ENCODE measurements around the gene OR6V1. TPM values are rescaled to one million over a fixed set of nuclear protein-coding genes. Genes with fewer than 3 reads are reported as not detected.

Gene OR6V1
- polyA plus RNA-seq, 1 donor (not counting 4 experiments of a cell fraction or from before 2014, with no cell fraction given) = not detected

DNA sequence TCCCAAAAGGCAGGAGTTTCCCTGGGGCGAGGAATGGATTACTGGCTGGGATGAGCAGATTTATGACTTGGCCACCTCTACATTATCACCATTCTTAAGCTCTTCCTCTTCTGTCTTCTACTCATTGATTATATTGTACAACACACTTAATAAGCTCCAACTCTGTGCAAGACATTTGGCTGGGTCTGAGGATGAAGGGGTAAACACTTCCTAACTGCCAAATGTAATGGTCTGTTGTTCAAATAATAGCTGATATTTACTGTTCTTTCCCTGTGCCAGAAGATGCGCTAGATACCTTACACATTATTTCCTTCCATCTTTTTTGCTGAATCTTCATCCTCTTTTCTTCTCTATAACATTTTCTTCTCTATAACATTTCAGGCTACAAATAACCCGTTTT is 11.6 kb downstream of the OR6V1 start:
- Histone ChIP-seq H3K9me1 (ENCODE audit: control insufficient read depth, extremely low read depth, insufficient read depth, low read length) (no peaks in the 10 kb centered on the region), H3K79me2 (ENCODE audit: control insufficient read depth, insufficient read depth, low read length) (no peaks in the 10 kb centered on the region), H3K27me3 (ENCODE audit: control insufficient read depth, extremely low read depth, insufficient read depth, low read length) (no peaks in the 10 kb centered on the region), H3K9ac (ENCODE audit: control insufficient read depth, extremely low read depth, insufficient read depth, low read length) (no peak overlapping the region), H3K36me3 (ENCODE audit: control insufficient read depth in 2 of 2, extremely low read depth in 1 of 2, insufficient read depth in 2 of 2, low read length in 2 of 2) (no peaks in the 10 kb centered on the region), H3K9me3 (ENCODE audit: control insufficient read depth, low read depth, low read length) (no peaks in the 10 kb centered on the region), H3K4me3 (ENCODE audit: control insufficient read depth in 2 of 3, extremely low read depth in 1 of 3, insufficient read depth in 2 of 3, low read depth in 1 of 3, low read length in 3 of 3) (no peak overlapping the region), H3K4me2 (ENCODE audit: control insufficient read depth, extremely low read depth, insufficient read depth, low read depth, low read length) (no peak overlapping the region), H4K20me1 (ENCODE audit: control insufficient read depth, extremely low read depth, insufficient read depth, low read length) (no peaks in the 10 kb centered on the region), H3K4me1 (ENCODE audit: control insufficient read depth, extremely low read depth, insufficient read depth, low read length) (no peaks in the 10 kb centered on the region), H2AFZ (ENCODE audit: control insufficient read depth, low read length) (no peak overlapping the region), H3K27ac (ENCODE audit: control insufficient read depth, insufficient read depth, low read length) (no peak overlapping the region)
- DNase-seq (ENCODE audit: low read depth, low spot score) = no peak
- FAIRE-seq = no peak
- dilution Hi-C loops (cut with MboI; ENCODE audit: extremely low pct_ligation_motif_present, low sequenced_read_pairs) = no loop called here
- no peak for TF ChIP-seq EZH2 (IDR thresholded peaks at IDR 0.05; ENCODE audit: low read length)
- TF ChIP-seq, protein P1, sequence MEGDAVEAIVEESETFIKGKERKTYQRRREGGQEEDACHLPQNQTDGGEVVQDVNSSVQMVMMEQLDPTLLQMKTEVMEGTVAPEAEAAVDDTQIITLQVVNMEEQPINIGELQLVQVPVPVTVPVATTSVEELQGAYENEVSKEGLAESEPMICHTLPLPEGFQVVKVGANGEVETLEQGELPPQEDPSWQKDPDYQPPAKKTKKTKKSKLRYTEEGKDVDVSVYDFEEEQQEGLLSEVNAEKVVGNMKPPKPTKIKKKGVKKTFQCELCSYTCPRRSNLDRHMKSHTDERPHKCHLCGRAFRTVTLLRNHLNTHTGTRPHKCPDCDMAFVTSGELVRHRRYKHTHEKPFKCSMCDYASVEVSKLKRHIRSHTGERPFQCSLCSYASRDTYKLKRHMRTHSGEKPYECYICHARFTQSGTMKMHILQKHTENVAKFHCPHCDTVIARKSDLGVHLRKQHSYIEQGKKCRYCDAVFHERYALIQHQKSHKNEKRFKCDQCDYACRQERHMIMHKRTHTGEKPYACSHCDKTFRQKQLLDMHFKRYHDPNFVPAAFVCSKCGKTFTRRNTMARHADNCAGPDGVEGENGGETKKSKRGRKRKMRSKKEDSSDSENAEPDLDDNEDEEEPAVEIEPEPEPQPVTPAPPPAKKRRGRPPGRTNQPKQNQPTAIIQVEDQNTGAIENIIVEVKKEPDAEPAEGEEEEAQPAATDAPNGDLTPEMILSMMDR (optimal IDR thresholded peaks at IDR 0.05 in 1 of 3, IDR thresholded peaks at IDR 0.05 in 1 of 3, conservative IDR thresholded peaks at IDR 0.05 in 1 of 3; ENCODE audit: extremely low read depth in 1 of 3, insufficient read depth in 2 of 3, low read length in 3 of 3) = no peak

DNA sequence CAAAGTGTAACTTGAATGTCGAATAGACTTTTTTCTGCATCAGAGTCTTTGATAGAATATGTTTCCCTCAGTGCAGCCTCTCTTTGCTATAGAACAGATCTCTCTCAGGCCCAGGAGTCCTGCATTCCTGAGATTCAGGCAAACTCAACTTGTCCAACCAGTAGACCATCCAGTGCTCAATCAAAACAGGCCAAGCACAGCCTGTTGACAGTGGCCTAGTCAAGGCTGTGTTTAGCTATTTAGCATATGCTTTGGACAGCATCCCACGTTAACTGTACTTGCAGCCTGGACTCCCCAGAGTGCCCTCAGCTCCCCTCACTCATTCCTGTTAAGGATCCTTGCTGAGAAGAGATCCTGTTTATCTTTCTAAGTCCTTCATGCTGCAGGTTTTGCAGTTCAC is 16.3 kb downstream of the OR6V1 start:
- Histone ChIP-seq H3K4me2 (ENCODE audit: control insufficient read depth, extremely low read depth, insufficient read depth, low read depth, low read length) (no peak overlapping the region), H3K27me3 (ENCODE audit: control insufficient read depth, extremely low read depth, insufficient read depth, low read length) (no peaks in the 10 kb centered on the region), H3K79me2 (ENCODE audit: control insufficient read depth, insufficient read depth, low read length) (no peaks in the 10 kb centered on the region), H3K4me3 (ENCODE audit: control insufficient read depth in 2 of 3, extremely low read depth in 1 of 3, insufficient read depth in 2 of 3, low read depth in 1 of 3, low read length in 3 of 3) (no peak overlapping the region), H3K36me3 (ENCODE audit: control insufficient read depth in 2 of 2, extremely low read depth in 1 of 2, insufficient read depth in 2 of 2, low read length in 2 of 2) (no peaks in the 10 kb centered on the region), H3K9me3 (ENCODE audit: control insufficient read depth, low read depth, low read length) (no peaks in the 10 kb centered on the region), H3K9ac (ENCODE audit: control insufficient read depth, extremely low read depth, insufficient read depth, low read length) (no peak overlapping the region), H2AFZ (ENCODE audit: control insufficient read depth, low read length) (no peak overlapping the region), H4K20me1 (ENCODE audit: control insufficient read depth, extremely low read depth, insufficient read depth, low read length) (no peaks in the 10 kb centered on the region), H3K27ac (ENCODE audit: control insufficient read depth, insufficient read depth, low read length) (no peak overlapping the region), H3K4me1 (ENCODE audit: control insufficient read depth, extremely low read depth, insufficient read depth, low read length) (no peaks in the 10 kb centered on the region), H3K9me1 (ENCODE audit: control insufficient read depth, extremely low read depth, insufficient read depth, low read length) (no peaks in the 10 kb centered on the region)
- TF ChIP-seq, protein P1 (optimal IDR thresholded peaks at IDR 0.05 in 1 of 3, IDR thresholded peaks at IDR 0.05 in 1 of 3, conservative IDR thresholded peaks at IDR 0.05 in 1 of 3; ENCODE audit: extremely low read depth in 1 of 3, insufficient read depth in 2 of 3, low read length in 3 of 3) = no peak
- no peak for TF ChIP-seq EZH2 (IDR thresholded peaks at IDR 0.05; ENCODE audit: low read length)
- no peak for DNase-seq (ENCODE audit: low read depth, low spot score)
- dilution Hi-C loops (cut with MboI; ENCODE audit: extremely low pct_ligation_motif_present, low sequenced_read_pairs) = no loop called here
- no peak for FAIRE-seq

All from keratinocyte (primary cell).